ENCODE results near the gene NUDCD3. TPM values are rescaled to one million over a fixed set of nuclear protein-coding genes. Genes with fewer than 3 reads are reported as not detected.

The NUDCD3 gene
- total RNA-seq, 4 donors from 2014 or later: 54.3 to 101 (median 64.4) TPM

DNA sequence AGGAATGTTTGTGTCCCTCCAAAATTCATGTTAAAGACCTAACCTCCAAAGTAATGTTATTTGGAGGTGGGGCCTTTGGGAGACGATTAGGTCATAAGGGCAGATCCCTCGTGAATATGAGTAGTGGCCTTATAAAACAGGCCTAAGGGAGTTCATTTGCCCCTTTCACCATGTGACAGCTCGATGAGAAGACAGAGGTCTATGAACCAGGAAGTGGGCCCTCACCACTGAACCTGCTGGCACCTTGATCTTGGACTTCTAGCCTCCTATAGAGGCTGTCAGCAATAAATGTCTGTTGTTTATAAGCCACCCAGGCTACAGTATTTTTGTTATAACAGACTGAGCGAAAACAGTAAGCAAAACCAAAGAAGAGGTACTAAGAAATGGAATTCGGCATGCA, 14.1 kb downstream of the NUDCD3 start:
- no peaks in the 10 kb centered on the region for H3K9me3 ChIP-seq
- H3K4me3 ChIP-seq: no peak overlapping the region
- peaks cover 7% of the 10 kb centered on the region for H3K4me1 ChIP-seq
- no peak overlapping the region for H3K27ac ChIP-seq
- 78% methylated on average over 5 of the region's 5 CpGs for WGBS
- H3K36me3 ChIP-seq: peaks cover 41% of the 10 kb centered on the region
- no peak for DNase-seq (ENCODE audit: low spot score in 2 of 2)
- H3K27me3 ChIP-seq: no peaks in the 10 kb centered on the region
- TF ChIP-seq POLR2AphosphoS5 (IDR thresholded peaks at IDR 0.05) (no peak), EP300 (IDR thresholded peaks at IDR 0.05) (no peak), POLR2A (IDR thresholded peaks at IDR 0.05) (no peak)
- TF ChIP-seq, protein P1, sequence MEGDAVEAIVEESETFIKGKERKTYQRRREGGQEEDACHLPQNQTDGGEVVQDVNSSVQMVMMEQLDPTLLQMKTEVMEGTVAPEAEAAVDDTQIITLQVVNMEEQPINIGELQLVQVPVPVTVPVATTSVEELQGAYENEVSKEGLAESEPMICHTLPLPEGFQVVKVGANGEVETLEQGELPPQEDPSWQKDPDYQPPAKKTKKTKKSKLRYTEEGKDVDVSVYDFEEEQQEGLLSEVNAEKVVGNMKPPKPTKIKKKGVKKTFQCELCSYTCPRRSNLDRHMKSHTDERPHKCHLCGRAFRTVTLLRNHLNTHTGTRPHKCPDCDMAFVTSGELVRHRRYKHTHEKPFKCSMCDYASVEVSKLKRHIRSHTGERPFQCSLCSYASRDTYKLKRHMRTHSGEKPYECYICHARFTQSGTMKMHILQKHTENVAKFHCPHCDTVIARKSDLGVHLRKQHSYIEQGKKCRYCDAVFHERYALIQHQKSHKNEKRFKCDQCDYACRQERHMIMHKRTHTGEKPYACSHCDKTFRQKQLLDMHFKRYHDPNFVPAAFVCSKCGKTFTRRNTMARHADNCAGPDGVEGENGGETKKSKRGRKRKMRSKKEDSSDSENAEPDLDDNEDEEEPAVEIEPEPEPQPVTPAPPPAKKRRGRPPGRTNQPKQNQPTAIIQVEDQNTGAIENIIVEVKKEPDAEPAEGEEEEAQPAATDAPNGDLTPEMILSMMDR (IDR thresholded peaks at IDR 0.05): no peak

DNA sequence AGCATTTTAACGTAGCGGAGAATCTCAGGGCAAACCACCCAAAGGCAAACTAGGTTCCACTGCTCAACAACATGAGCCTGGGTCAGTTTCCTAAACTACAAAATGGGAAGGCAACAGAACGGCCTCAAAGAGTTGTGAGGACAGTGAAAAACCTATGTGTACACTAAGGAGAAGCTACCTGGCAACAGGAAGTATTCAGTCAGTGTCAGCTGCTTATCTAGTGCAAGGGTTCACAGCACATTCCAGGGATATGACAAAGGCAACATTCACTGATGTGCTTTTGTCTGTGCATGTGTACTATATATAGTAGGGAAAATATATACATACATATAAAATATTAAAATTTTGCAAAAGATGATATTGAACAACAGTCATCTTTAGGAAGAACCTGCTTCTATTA, 17.2 kb downstream of the NUDCD3 start:
- H3K9me3 ChIP-seq: no peaks in the 10 kb centered on the region
- WGBS: 77% methylated on average over 3 of the region's 3 CpGs
- H3K4me1 ChIP-seq: peaks cover 16% of the 10 kb centered on the region
- no peaks in the 10 kb centered on the region for H3K27me3 ChIP-seq
- H3K36me3 ChIP-seq: peaks cover 25% of the 10 kb centered on the region
- no peak for DNase-seq (ENCODE audit: low spot score in 2 of 2)
- no peak overlapping the region for H3K4me3 ChIP-seq
- H3K27ac ChIP-seq: no peak overlapping the region
- TF ChIP-seq POLR2AphosphoS5 (IDR thresholded peaks at IDR 0.05) (no peak), POLR2A (IDR thresholded peaks at IDR 0.05) (no peak), EP300 (IDR thresholded peaks at IDR 0.05) (no peak)
- TF ChIP-seq, protein P1 (IDR thresholded peaks at IDR 0.05): no peak

DNA sequence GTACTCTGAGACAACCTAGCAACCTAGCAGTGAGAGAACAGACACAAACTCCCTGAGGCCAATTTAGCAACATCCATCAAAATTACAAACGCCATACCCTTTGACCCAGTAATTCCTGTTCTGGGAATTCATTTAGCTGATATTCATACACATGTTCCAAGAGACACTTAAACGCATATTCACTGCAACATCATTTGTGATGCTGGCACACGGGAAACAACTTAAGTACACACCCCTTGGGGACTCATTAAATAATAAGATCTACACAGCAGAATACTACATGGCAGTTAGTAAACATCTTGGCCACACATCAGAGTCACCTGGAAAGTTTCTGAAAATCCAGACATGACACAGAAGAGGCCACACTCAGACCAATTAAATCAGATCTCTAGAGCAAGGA, 17.6 kb downstream of the NUDCD3 start:
- no peak for DNase-seq (ENCODE audit: low spot score in 2 of 2)
- peaks cover 24% of the 10 kb centered on the region for H3K36me3 ChIP-seq
- TF ChIP-seq, protein P1 (IDR thresholded peaks at IDR 0.05): no peak
- no peak for TF ChIP-seq EP300 (IDR thresholded peaks at IDR 0.05)
- H3K9me3 ChIP-seq: no peaks in the 10 kb centered on the region
- peaks cover 16% of the 10 kb centered on the region for H3K4me1 ChIP-seq
- H3K27ac ChIP-seq: no peak overlapping the region
- no peaks in the 10 kb centered on the region for H3K27me3 ChIP-seq
- 36% methylated on average over 3 of the region's 3 CpGs for WGBS
- no peak overlapping the region for H3K4me3 ChIP-seq

DNA sequence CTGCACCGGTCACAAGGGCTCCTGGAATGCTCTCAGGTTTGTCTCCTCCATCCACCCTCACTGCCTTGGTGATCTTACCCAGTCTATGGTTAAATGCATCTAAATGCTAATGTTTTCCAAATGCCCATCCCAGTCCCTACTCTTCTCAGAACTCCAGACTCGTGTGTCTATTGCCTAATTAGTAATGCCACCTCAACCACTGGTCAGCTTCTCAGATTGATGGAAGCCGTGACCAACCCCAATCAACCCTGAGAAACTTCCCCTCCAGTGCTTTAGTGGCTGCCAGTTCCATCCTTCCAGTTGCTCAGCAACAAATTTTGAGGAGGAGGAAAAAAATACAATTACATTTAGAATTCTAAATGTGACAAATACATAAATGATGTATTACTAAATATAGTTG, 18.6 kb downstream of the NUDCD3 start:
- no peak overlapping the region for H3K27ac ChIP-seq
- no peaks in the 10 kb centered on the region for H3K27me3 ChIP-seq
- H3K36me3 ChIP-seq: peaks cover 33% of the 10 kb centered on the region
- no peak for DNase-seq (ENCODE audit: low spot score in 2 of 2)
- no peak overlapping the region for H3K4me3 ChIP-seq
- H3K9me3 ChIP-seq: no peaks in the 10 kb centered on the region
- TF ChIP-seq EP300 (IDR thresholded peaks at IDR 0.05): no peak
- TF ChIP-seq POLR2A (IDR thresholded peaks at IDR 0.05): no peak
- TF ChIP-seq POLR2AphosphoS5 (IDR thresholded peaks at IDR 0.05): no peak
- TF ChIP-seq, protein P1 (IDR thresholded peaks at IDR 0.05): no peak
- 75% methylated on average over 3 of the region's 3 CpGs for WGBS
- peaks cover 16% of the 10 kb centered on the region for H3K4me1 ChIP-seq

DNA sequence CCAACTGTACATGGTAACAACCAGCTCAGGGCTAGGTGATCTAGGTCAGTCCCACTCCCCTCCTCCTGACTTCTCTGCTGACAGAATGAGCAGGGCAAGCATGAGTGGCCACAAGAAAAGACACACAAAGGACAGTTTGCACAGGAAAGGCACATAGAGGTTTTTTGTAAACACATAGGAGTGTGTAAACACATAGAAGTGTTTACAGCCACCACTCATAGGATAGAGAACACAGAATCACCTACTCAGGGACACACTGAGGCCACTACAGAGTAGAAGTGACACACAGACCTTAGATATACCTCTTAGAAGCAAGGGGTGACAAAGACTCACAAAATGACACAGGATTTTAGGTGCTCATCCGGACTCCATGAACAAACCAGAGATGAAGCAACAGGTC, 19.0 kb downstream of the NUDCD3 start:
- DNase-seq (ENCODE audit: low spot score in 2 of 2): no peak
- peaks cover 16% of the 10 kb centered on the region for H3K4me1 ChIP-seq
- H3K4me3 ChIP-seq: no peak overlapping the region
- TF ChIP-seq, protein P1 (IDR thresholded peaks at IDR 0.05): no peak
- no peak for TF ChIP-seq POLR2A (IDR thresholded peaks at IDR 0.05)
- no peak for TF ChIP-seq EP300 (IDR thresholded peaks at IDR 0.05)
- no peak for TF ChIP-seq POLR2AphosphoS5 (IDR thresholded peaks at IDR 0.05)
- H3K9me3 ChIP-seq: no peaks in the 10 kb centered on the region
- H3K36me3 ChIP-seq: peaks cover 33% of the 10 kb centered on the region
- no peak overlapping the region for H3K27ac ChIP-seq
- 90% methylated on average over 1 of the region's 1 CpG for WGBS
- H3K27me3 ChIP-seq: no peaks in the 10 kb centered on the region

All from suprapubic skin (tissue), 4 donors.